Right hindlimb (tissue), 1 donor: ENCODE results near the gene STK11.
A peak's percentile ranks its signal among the peaks of the same experiment; 100 is the strongest.

Experiments
- DNase-seq: peaks from one replicate; pipeline ENCODE4 v3.0.0-alpha.2; 2018

STK11 gene

GRCh38 chr19:1262623-1263123 is 57.1 kb downstream of the STK11 start:
- no peak for DNase-seq

GRCh38 chr19:1263188-1263587 is 57.6 kb downstream of the STK11 start:
- DNase-seq: no peak

GRCh38 chr19:1264801-1265614 is 59.4 kb downstream of the STK11 start:
- peak; percentile 81 for DNase-seq

GRCh38 chr19:1265615-1266128 is 60.1 kb downstream of the STK11 start:
- DNase-seq: peak; percentile 72

- DNase-seq: peak; percentile 83
These were observed 60.7 kb downstream of the STK11 start for GRCh38 chr19:1266129-1266915.

- peak; percentile 84 for DNase-seq
These were observed 61.4 kb downstream of the STK11 start for GRCh38 chr19:1266916-1267476.

GRCh38 chr19:1267477-1268225 is 62.1 kb downstream of the STK11 start:
- no peak for DNase-seq

GRCh38 chr19:1268226-1269064 is 62.9 kb downstream of the STK11 start:
- DNase-seq: no peak

- DNase-seq: peak; percentile 99
These were observed 63.5 kb downstream of the STK11 start, which contains the start of gene CIRBP for GRCh38 chr19:1269065-1269477. TSS of gene CIRBP (plus strand) at chr19:1269332. CDS start at chr19:1270934, 1,602 bp downstream.

GRCh38 chr19:1269478-1270212 is 64.1 kb downstream of the STK11 start:
- DNase-seq: peak; percentile 92

- no peak for DNase-seq
These were observed 64.8 kb downstream of the STK11 start for GRCh38 chr19:1270213-1270853.

- DNase-seq: no peak
These were observed 65.4 kb downstream of the STK11 start for GRCh38 chr19:1270854-1271527.

- no peak for DNase-seq
These were observed 66.2 kb downstream of the STK11 start for GRCh38 chr19:1271528-1272422.

GRCh38 chr19:1272423-1273262 is 67.1 kb downstream of the STK11 start:
- no peak for DNase-seq

GRCh38 chr19:1273263-1274041 is 67.9 kb downstream of the STK11 start:
- DNase-seq: no peak

- no peak for DNase-seq
These were observed 68.7 kb downstream of the STK11 start for GRCh38 chr19:1274081-1274851.
